ENCODE measurements around the gene HUNK.

HUNK gene

GRCh38 chr21:31967334-31967733 lies 94.5 kb downstream of the HUNK start:
- DNase-seq = no peak

GRCh38 chr21:31972622-31973021 lies 99.8 kb downstream of the HUNK start:
- DNase-seq = no peak

DNA sequence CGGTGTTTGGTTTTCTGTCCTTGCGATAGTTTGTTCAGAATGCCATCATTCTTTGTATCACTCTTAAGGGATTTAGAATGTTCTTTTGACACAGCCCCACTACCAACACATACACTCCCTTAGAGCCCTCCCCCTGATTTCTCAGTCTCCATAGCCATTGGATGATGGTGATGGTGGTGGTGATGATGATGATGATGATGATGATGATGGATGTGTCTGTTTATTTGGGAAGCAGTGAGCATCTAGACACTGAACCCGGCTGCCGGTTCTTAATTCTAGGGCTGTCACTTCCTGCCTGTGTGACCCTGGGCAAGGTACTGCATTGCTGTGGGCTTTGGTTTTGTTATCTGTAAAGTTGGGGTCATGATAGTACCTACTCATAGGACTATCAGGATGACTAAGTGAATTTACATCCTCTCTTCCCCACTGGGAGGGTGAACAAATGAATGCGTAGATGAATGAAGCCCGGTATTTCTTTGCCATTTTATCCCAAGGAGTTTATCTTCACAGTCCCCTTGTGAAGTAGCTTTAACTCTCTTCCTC lies 100.7 kb downstream of the HUNK start:
- DNase-seq = no peak

- DNase-seq = no peak
Measured at GRCh38 chr21:31974454-31974985, 101.7 kb downstream of the HUNK start.

DNA sequence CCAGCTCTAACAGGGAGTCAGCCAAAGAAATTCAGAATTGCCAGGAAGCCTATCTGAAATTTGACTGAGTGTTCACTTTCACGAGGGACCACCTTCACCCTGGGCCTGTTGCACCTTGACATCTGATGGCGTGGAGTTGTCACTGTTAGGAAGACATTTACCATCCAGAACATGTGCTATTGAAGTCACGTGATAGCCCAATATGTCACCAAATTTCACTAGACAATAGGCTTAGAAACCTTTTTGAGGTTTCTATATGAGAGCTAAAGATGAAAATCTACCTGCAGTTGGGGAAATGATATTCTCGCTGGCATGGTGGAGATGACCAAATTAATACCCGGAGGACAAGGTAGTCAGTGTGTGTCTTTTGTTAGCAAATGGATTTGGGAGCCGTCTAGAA lies 102.7 kb downstream of the HUNK start:
- no peak for DNase-seq

GRCh38 chr21:31977816-31978215 lies 105.0 kb downstream of the HUNK start:
- no peak for DNase-seq

DNA sequence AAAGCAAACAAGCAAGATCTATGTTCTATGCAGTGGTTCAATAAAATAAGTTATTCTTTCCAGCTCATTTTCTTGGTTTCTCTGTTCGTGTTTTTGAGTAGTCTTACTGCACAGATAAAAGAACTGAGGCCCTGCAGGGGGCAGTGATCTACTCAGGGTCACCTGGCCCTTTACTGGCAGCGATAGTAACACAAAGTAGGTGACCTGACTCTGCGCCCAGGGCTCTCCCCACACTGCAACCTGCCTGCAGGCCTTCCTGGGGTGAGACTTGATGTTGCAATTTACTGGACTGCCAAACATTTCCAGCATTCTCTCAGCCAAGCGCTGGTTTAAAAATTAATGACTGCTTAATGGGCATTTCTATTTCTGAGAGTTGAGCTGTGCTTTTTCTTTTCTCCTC lies 110.3 kb downstream of the HUNK start:
- no peak for DNase-seq

DNA sequence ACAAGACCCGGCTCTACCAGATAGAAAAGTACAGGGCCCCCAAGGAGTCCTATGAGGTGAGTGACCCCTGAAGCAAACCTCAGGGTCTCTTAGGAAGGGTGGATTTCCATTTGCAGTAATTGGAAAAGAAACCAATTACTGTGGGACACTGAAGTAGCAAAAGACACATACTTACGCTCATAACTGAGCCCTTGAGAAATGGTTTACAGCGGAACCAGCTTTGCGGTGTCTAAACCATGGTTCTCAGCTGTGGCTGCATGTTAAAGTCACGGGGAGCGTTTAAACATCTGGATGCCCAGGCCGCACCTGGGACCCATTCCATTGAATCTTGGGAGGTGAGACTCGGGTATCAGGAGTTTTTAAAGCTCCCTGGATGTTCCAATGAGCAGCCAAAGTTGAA lies 110.7 kb downstream of the HUNK start:
- no peak for DNase-seq

DNA sequence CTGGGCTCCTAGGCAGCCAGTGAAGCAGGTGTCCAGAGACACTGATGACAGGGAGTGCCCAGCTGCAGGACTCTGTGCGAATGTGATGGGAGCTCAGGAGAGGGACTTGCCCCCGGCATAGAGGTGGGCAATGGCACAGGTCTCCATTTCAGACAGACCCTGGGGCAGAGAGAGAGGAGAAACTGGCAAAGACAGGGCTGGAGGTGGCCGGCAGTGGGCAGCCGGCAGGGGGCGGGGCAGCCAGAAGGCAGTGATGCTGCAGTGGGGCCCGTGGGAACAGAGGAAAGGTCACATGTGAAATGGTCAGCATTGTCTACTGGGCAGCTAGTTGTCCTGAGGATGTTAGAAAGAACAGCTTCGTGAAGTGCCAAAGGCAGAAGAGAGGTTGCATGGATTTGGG lies 112.6 kb downstream of the HUNK start:
- no peak for DNase-seq

DNA sequence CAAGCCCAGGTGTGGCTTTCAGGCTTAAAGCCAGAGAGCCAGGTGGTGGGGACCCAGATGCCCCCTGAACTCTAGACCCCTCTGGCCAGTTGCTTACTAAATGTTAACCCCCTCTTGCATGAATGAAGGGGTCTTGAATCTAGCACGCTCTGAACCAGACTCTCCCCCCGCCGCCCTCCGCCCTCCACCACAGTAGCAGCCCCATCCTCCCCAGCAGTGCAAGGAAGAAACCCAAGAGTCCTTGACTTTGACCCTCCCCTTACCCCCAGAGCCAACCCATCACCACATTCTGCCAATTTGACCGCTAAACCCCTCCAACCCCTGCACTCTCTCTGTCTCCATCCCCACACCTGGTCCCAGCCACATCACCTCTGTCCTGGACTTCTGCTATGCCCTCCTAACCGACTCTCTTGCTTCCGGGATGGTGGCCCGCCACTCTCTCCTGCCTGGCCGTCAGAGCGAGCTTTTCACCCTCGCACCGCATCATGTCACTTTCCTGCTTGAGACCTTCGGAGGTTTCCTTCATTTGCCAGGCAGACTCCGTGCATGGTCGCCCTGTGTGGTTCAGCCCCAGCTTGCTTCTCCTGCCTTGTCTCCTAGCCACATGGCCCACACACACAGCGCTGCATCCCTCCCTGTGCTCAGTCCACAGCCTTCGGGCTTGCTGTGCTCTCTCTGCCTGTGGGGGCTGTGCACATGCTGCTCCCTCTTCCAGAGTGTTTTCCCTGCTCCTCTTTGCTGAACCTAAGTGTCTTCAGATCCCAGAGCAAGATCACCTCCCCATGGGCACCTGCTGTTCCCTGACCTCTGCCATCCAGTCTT lies 113.4 kb downstream of the HUNK start:
- no peak for DNase-seq

GRCh38 chr21:31987696-31988095 lies 114.9 kb downstream of the HUNK start:
- no peak for DNase-seq

DNA sequence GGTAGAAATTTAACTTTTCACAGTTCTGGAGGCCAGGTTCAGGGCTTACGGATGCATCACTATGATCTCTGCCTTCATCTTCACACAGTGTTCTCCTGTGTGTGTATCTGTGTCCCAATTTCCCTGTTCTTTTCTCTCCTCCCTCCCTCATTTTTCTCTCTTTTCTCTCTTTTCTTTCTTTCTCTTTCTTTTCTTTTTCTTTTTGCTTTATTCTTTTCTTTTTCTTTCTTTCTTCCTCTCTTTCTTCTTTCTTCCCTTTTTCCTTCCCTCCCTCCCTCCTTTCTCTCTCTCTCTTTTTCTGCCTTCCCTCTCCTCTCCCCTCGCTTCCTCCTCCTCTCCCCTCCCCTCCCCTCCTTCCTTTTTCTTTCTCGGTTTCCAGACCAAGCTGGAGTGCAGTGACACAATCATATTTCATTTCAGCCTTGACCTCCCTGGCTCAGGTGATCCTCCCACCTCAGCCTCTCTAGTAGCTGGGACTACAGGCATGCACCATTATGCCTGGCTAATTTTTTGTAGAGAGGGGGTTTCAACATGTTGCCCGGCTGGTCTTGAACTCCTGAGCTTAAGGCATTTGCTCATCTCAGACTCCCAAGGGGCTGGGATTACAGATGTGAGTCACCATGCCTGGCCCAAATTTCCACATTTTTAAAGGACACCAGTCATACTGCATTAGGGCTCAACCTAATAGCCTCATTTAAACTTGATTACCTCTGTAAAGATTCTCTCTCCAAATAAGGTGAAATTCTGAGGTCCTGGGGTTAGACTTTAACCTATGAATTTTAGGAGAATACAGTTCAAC lies 115.9 kb downstream of the HUNK start:
- no peak for DNase-seq

GRCh38 chr21:31991356-31992331 lies 118.8 kb downstream of the HUNK start:
- DNase-seq = no peak

DNA sequence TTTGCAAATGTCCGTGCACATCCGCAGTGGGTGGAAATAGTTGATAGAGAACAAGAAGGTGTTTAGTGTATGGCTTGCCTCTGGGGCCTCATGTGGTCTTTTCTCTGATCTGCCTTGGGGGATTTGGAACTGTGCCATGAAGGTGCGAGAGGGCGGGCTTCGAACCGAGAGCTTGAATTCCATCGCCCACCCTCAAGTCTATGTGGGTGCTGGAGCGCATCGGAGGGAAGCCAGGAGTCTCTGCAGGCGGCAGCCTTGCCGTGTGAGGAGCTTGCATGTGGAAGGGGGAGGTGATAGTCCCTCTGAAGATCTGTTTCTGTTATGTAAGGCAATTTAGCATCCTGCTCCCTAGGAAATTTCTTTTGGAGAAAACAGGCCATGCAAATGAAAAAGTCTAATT lies 119.6 kb downstream of the HUNK start:
- DNase-seq = no peak

DNA sequence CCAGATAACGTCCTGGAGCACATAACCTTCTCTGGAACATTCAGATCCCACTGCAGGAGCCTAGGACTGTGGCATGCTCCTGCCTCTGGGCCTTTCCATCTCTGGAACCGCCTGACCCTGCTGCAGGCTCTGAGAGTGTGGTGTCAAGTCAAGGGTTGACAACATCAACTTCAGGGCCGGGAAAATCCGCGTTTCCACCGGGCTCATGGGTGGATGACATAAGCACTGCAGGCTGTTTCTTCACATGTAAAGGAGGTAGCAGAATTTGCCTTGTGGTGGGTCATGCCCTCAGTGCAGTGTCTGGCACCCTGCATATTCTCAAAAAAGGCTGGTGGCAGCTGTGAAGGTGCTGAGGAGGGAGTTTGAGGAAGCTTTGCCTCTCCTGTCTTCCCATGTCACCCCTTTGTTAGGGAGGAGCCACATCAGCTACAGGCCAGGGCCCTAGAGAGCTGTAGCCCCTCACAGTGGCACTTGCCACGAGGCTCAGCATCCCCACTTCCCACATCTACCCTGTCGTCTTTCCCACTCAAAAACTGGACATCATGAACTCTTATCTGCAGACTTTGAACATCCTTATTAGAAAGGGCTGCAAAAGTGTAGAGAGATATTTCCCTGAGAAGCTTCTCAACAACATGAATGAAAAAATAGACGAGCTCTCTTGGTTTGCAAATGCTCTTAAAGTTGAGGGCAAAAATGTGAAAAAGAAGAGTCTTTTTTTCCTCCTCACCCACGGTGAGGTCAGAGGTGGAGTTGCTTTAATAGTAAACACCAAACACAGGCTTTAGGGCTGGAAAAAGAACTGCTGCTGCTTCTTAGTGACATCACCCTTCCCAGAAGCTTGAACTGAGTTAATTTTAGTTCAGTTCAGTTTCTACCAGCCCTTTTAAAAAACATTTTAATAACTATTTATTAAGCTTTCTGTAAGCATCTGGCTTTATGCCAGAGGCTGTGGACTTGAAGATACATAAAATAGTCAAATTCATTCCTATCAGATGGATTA lies 121.3 kb downstream of the HUNK start:
- no peak for DNase-seq

- DNase-seq = no peak
Measured at GRCh38 chr21:31997191-31997590, 124.4 kb downstream of the HUNK start.

DNA sequence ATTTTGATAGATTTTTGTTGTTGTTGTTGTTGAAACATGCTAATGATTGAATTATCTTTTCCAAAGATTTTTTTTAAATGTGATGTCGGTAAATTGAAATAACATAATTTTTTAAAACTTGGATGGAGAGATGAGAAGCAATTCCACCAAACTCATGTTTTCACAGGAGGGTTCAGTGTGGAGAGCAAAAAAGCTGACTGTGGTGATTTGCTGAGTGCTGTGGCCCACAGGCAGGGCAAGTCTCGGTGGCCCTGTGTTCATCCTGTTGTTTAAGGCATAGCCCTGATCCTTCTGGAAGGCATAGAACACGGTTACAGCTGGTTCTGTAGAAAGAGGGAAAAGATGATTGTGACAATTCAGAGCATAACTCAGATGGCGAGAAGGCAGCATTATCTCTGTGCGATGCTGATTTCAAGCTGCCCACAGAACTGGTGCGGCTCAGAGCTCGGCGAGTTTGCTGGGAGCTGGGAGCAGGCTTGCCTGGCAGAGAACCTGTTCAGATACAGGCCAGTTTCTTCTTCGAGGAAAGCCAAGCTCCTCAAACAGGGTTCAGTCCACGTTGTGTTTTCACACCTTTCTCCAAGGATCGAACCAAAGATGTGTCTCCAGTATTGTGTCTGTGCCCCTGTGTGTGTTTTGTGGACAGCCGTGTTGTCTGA lies 127.1 kb downstream of the HUNK start:
- no peak for DNase-seq

GRCh38 chr21:32001390-32001789 lies 128.6 kb downstream of the HUNK start:
- no peak for DNase-seq

GRCh38 chr21:32003411-32003810 lies 130.6 kb downstream of the HUNK start:
- DNase-seq = no peak

GRCh38 chr21:32004291-32004690 lies 131.5 kb downstream of the HUNK start:
- DNase-seq = no peak

DNA sequence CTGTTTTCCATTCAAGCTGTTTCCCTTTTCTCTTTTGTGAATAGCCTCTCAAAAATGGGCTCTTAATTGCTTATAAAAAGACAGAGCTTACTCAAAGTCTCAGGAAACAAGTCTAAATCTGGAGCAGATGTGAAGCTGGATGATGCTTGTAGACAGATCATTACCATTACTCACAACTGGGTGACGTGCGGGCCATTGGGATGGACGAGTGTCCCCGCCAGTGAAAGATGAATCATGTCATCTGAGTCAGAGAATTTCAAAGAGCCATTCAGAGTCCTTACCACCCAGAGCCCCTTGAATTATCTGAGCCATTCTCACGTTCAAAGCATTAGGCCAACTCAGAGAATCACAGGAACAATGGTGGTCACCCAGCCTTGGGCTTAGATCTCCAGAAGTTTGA lies 134.6 kb downstream of the HUNK start:
- DNase-seq = no peak
